Hematopoietic multipotent progenitor cell treated with erythropoietin and hydrocortisone succinate and interleukin-3 and kit ligand, for 4 days (in vitro differentiated cells): ENCODE data around the gene MOBP.
"Not testable (repeated sequence)": the region's sequence is repeated elsewhere in the genome, so short reads cannot be mapped to it uniquely, and the experiment has no call there.

Experiments used
- DNase-seq: peaks from one replicate; pipeline ENCODE4 v3.0.0-alpha.2; 2015

The MOBP gene

DNA sequence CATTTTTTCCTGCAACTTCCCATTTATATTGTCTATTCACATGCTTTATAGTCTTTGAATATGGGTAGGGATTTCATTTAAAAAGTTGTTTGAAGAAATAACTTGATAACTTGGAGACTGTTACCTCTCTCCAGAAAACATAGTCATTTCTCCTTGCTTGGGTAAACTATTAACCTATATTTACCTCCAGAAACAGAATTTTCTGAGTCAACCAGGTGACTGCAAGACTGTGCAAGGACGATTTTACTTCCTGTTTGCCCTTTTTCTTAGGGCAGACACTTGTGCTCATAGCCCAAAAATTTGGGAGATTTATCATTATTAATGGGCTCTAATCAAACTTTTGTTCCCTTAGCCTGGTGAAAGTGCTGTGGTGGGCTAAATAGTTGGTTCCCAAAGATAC lies 14.3 kb upstream of the MOBP start:
- no peak for DNase-seq

GRCh38 chr3:39453872-39454271 lies 13.6 kb upstream of the MOBP start:
- not testable (repeated sequence) for DNase-seq

DNA sequence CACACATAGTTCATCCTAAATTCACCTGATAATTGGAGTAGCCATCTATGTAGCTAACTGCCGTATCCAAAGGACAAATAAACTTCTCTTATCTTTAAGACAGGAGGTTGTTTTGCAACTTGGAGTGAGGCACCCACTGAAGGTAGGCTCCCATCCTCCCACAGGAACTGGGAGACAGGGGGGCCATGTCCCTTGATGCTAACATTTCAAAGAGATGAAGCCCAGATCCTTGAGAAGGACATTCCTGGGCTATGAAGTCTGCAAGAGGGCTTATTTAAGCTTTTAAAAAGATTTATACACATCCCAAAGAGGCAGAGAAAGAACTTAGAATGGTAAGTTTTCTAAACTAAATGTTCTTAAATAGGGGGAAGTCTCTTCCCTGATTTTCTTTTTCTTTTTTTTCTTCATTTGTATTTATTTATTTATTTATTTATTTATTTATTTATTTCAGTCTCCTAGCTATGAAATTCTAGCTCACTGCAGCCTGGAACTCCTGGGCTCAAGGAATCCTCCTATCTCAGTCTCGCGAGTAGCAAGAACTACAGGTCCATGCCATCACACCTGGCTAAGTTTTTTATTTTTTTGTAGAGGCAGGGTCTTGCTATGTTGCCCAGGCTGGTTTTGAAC lies 12.8 kb upstream of the MOBP start:
- DNase-seq: no peak

DNA sequence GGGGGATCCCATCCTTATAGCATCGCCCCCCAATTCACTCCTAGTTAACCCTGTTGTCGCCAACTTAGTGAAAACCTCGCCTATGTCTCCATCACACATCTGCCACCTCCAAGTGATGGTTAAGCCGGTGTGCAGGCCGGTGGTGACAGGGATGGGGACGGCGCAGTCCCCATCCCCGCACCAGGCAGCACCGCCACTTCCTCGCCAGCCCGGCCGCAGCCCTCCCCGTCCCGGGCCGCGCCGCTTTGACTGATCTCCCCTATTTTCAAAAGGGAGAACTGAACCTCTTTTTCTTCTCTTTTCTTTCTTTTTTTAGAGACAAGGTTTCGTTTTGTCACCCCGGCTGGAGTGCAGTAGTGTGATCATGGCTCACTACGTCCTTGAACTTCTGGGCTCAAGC lies 11.3 kb upstream of the MOBP start:
- no peak for DNase-seq

- DNase-seq: no peak
These were observed 10.1 kb upstream of the MOBP start for GRCh38 chr3:39457361-39457760.

DNA sequence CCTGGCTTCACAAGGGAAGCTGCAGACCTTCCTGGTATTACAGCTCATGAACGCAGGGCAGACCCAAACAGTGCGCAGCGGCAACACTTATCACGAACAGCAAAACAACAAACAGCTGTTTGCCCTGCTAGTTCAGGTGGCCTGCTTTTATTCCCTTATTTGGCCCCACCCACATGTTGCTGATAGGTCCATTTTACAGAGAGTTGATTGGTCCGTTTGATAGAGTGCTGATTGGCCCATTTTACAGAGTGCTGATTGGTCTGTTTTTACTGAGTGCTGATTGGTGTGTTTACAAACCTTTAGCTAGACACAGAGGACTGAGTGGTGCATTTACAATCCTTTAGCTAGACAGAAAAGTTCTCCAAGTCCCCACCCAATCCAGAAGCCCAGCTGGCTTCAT lies 8.9 kb upstream of the MOBP start:
- not testable (repeated sequence) for DNase-seq

DNA sequence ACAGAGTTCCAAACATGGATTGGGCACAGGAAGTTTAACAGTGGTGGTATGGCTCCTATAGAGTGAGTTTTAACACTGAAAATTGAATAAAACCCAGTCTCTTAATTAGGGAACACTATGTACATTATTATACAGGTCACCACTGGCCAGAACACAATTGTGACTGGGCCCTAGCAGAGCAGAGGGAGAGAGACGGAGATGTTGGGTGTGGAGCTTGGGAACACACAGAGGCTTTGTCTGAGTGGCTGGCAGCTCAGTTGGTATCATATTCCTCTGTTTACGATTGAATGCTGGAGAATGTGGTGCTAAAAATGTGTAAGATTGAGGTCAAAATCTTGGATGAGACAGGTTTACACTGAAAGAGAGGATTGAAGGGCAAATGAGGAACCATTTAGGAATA lies 6.8 kb upstream of the MOBP start:
- no peak for DNase-seq

DNA sequence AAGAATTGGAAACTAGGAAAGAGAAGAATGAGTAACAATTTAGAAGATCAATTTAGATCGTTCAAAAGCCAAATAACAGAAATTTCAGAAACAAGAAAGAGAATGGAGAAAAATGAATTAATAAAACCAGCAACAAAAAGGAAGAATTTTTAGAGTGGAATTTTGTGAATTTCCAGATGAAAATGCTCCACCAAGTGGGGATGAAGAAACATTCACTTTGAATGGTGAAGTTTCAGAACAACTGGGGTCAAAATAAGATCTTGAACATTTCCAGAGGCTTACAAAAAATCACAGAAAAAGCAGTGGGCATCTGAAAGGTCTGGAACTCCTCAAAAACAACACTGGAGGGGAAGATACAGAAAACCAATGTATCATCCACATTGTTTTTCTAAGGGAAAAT lies 4.2 kb upstream of the MOBP start:
- no peak for DNase-seq

DNA sequence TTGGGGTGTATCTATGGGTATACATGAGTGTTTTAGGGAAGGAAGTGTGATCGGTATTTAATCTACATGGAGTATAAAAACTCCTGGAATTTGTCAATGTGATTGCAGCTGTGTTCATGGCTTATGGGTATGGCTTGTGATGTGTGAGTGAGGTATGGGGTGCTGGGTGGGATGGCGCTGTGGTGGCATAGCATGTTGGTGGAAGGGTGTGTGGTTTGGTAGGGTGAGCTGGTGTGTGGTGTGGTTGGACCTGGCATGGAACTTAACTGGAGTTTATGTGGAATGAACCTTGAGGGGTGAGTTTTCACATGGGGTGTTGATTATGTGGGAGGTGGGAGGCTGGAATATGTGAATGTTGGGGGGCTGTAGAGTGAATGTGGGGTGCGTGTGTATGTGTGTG lies 492 bp upstream of the MOBP start:
- DNase-seq: no peak

DNA sequence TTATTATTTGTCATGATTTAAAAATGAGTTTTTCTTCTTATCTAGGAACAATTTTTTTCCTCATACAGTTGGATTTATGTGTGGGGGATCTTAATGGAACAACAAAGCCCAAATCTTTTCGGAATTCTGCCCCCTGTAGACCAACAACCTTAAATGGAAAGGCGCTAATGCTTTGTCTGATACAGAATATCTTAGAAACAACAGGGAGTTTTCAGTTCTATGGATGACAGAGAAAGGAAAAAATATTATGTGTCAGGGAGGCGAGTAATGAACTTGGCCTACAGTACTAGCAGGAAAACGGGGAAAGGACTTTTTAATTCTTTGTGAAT lies 592 bp downstream of the MOBP start:
- no peak for DNase-seq

GRCh38 chr3:39469258-39469657 lies 1.8 kb downstream of the MOBP start:
- no peak for DNase-seq

GRCh38 chr3:39469945-39470344 lies 2.5 kb downstream of the MOBP start:
- no peak for DNase-seq

GRCh38 chr3:39471652-39472051 lies 4.2 kb downstream of the MOBP start:
- no peak for DNase-seq

DNA sequence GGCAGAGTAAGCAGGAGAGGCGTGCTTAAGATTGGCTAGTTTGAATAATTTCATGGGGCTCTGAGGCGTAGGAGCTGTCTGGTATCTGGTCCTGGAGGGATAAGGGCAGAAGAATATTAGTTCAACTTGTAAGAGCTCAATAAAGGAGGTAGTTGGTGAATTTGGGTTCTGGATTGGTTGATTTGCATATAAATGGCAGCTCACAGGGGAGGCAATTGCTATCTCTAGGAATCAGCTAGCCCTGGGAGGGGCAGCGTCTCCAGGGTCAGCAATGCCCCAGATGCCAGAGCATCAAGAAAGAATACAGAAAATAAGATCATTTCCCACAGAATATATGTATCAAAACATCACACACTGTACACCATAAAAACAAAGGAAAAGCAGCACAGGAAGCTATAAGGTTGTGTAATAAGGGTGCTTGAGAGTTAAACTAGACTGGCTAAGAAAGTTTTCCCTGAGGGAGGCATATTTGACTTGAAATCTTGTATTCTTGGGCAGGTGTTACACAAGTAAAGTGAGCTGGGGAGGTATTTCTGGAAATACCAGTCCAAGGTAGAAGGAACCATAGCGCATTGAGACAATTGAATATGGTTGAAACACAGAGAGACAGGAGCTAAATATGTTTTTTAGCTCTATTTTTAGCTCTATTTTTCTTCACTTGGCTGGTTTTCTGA lies 6.1 kb downstream of the MOBP start:
- no peak for DNase-seq

DNA sequence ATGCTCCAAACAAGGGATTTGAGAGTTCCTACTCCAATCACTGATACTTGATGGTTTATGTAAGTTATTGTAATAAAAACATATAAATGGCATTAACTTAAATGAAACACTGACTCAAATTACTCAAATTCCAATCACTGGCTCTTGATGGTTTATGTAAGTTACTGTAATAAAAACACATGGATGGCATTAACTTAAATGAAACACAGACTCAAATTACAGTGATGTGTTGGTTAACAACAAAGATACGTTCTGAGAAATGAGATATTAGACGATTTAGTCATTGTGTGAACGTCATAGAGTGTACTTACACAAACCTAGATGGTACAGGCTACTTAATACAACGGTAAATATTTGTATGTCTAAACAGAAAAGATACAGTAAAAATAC lies 6.6 kb downstream of the MOBP start:
- no peak for DNase-seq

GRCh38 chr3:39476783-39477182 lies 9.3 kb downstream of the MOBP start:
- DNase-seq: no peak

GRCh38 chr3:39478226-39478625 lies 10.7 kb downstream of the MOBP start:
- DNase-seq: no peak

DNA sequence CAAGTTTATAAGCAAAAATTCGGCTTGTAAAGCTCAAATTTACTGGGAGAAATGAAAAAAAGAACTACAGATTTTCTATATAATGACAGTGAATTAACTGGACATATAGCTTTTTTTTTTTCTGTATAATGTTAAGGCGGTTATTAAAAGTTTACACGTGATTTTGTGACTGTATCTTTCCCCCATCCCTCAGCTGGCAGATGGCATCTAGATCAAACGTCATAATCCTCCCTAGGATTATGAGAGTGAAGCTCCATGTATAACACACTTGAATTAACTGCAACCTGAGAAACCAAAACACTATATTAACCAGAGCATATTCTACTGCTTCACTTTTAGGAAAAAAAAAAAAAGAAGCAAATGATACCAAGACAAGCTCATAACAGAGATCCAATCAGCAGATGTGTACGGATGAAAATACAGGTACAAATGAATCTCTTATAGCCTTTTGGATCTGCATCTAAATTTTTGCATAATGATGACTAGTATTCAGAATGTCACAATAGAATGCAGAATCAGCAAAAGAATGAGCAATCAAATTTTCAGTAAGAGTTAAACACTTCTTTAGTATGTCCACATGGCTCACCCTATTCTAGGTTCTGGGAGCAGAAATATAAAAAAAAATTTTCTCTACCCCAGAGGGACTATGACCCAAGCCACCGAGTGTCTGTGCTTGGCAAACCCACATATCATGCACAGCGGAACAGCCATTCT lies 12.4 kb downstream of the MOBP start:
- DNase-seq: no peak

DNA sequence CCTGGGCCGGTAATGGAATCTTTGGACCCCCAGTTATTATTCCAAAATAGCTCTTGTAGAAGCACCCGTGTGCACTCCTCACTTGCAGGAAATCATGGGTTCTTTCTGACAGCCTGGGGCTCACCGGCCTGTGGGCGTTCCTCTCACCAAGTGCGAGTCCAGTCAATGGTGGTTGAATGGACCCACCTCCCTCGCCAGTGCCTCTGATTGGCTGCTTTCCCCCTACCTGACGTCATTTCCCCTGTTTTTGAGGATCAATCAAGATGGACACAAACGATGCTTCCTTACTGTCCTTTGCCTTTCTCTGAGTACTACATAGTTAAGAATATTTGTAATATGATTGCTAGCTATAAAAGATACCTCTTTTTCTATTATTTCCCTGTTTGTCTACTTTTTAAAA lies 18.1 kb downstream of the MOBP start:
- no peak for DNase-seq

- DNase-seq: no peak
These were observed 23.5 kb downstream of the MOBP start for GRCh38 chr3:39491014-39491413.

DNA sequence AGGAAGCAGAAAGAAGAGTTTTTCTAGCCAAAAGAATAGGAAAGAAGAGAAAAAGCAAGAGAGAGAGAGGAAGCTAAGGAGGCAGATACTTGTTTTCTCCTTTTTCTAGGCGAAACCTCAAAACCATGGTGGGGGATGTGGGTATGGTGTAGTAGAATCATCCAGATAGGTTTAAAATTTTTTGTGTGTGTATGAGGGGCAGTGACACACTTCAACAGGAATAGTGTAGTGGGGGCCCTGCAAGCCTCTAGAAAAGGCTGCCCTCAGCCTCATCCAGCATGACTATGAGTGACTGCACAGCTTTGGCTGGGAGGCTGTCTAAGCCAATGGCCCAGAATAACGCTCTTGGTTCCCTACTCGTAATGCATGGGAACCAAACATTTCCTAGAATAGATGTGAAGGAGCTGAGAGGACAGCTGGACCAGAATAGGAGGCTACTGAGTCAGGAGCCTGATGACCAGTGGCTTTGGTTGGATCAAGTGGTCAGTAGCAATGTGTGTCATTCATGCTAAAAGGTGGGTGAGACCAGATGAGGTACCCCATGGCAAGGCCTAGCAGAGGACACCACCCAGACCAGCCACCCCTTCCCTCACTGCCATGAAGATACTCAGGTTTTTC lies 24.4 kb downstream of the MOBP start:
- peak; percentile 13 for DNase-seq

- no peak for DNase-seq
These were observed 27.3 kb downstream of the MOBP start for GRCh38 chr3:39494781-39495180.

- no peak for DNase-seq
These were observed 30.3 kb downstream of the MOBP start for GRCh38 chr3:39497753-39498152.

- peak; percentile 30 for DNase-seq
These were observed 32.3 kb downstream of the MOBP start for GRCh38 chr3:39499651-39500273.
